ENCODE data around the gene REP15. TPM values are rescaled to one million over a fixed set of nuclear protein-coding genes. Genes with fewer than 3 reads are reported as not detected.

The REP15 gene
- total RNA-seq, 2 experiments from 2014 or later, result not detected

DNA sequence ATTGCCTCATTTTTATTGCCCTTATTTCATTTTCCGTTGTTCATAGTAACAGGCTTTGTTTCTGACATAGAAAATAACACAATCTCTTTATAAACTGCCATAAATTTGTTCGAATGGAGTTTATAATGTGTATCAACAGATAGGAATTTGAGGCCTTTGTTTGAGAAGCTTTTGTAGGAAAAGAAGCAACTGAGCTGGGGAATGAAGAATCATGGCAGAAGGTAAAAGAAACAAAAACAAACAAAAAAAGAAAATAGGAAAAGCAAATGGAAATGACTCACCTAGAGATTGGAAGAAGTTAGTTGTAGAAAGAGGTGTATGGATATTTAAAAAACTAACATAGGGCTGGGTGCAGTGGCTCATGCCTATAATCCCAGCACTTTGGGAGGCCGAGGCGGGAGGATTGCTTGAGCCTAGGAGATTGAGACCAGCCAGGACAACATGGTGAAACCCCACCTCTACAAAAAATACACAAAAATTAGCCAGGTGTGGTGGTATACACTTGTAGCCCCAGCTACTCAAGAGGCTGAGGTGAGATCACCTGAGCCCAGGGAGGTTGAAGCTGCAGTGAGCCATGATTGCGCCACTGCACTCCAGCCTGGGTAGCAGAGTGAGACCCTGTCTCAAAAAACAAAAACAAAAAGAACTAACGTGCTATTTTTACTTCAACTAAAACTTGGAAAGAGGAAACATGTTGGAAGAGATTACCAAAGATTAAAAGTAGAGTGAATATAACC, 523 bp upstream of the REP15 start:
- Mint-ChIP-seq H3K4me1 (ENCODE audit: low read depth) (no peaks in the 10 kb centered on the region), H3K4me3 (no peak overlapping the region), H3K36me3 (ENCODE audit: low read depth) (no peaks in the 10 kb centered on the region), H3K27ac (no peak overlapping the region), H3K27me3 (no peaks in the 10 kb centered on the region), H3K9me3 (no peaks in the 10 kb centered on the region)
- ATAC-seq (no peak), DNase-seq (no peak)
- ChIA-PET CTCF (no interaction called here), POLR2A (no interaction called here)
- TF ChIP-seq CTCF (IDR thresholded peaks at IDR 0.05), result no peak
- intact Hi-C loops (cut with micrococcal nuclease), result no loop called here

GRCh38 chr12:27696864-27697564, 767 bp downstream of the REP15 start:
- no peaks in the 10 kb centered on the region for H3K4me1 Mint-ChIP-seq (ENCODE audit: low read depth)
- no peaks in the 10 kb centered on the region for H3K9me3 Mint-ChIP-seq
- no peak overlapping the region for H3K27ac Mint-ChIP-seq
- POLR2A ChIA-PET, result interaction anchor here (1.0 kb wide), 1 partner anchor 447 kb away, joined by 3 read pairs; no protein-coding TSS in a partner anchor
- DNase-seq (no peak), ATAC-seq (no peak)
- CTCF ChIA-PET, result no interaction called here
- no peaks in the 10 kb centered on the region for H3K27me3 Mint-ChIP-seq
- TF ChIP-seq CTCF (IDR thresholded peaks at IDR 0.05), result no peak
- H3K36me3 Mint-ChIP-seq (ENCODE audit: low read depth), result no peaks in the 10 kb centered on the region
- intact Hi-C loops (cut with micrococcal nuclease), result no loop called here
- no peak overlapping the region for H3K4me3 Mint-ChIP-seq

GRCh38 chr12:27703720-27704452, 7.6 kb downstream of the REP15 start:
- Mint-ChIP-seq H3K36me3 (ENCODE audit: low read depth) (no peaks in the 10 kb centered on the region), H3K27me3 (peaks cover 8% of the 10 kb centered on the region), H3K9me3 (no peaks in the 10 kb centered on the region), H3K4me1 (ENCODE audit: low read depth) (no peaks in the 10 kb centered on the region), H3K27ac (no peak overlapping the region), H3K4me3 (no peak overlapping the region)
- POLR2A ChIA-PET, result no interaction called here
- intact Hi-C loops (cut with micrococcal nuclease), result no loop called here
- CTCF ChIA-PET, result interaction anchor here (0.6 to 2.1 kb wide), 15 partner anchors 14 to 688 kb away, joined by 3 to 7 read pairs (median 4); no protein-coding TSS in a partner anchor
- TF ChIP-seq CTCF (IDR thresholded peaks at IDR 0.05), result peak; percentile 88
- peak; percentile 96 for ATAC-seq
- peak; percentile 89 for DNase-seq

DNA sequence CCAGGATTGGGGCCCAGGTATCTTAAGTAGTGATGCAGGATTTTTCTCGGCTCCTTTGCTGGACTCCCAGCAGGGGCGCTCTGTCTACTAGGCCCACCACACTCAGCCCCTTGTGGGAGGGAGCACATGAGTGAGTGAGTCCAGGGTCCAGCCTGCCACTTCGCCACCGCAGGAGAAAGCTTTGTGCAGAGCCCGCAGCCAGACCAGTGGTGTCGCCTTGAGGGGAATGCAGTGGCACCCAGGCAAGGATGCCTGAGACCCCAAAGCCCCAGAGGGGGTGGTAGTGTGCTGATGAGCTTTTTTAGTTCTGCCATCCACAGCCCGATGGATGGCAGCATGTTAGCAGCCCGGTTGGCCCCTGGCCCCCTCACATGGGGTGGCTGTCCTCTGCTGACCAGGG, 9.0 kb downstream of the REP15 start:
- Mint-ChIP-seq H3K27me3 (peaks cover 8% of the 10 kb centered on the region), H3K36me3 (ENCODE audit: low read depth) (no peaks in the 10 kb centered on the region), H3K9me3 (no peaks in the 10 kb centered on the region), H3K4me1 (ENCODE audit: low read depth) (no peaks in the 10 kb centered on the region), H3K27ac (no peak overlapping the region), H3K4me3 (no peak overlapping the region)
- POLR2A ChIA-PET, result no interaction called here
- DNase-seq, result no peak
- TF ChIP-seq CTCF (IDR thresholded peaks at IDR 0.05), result no peak
- CTCF ChIA-PET, result interaction anchor here (1.1 to 1.7 kb wide), 7 partner anchors 30 to 690 kb away, joined by 3 to 5 read pairs (median 4); no protein-coding TSS in a partner anchor
- no peak for ATAC-seq
- intact Hi-C loops (cut with micrococcal nuclease), result no loop called here
